ENCODE data around the gene FSTL5.

The FSTL5 gene

GRCh38 chr4:161577579-161578301 lies 586.1 kb downstream of the FSTL5 start:
- DNase-seq (ENCODE audit: low read depth) = no peak

- no peak for DNase-seq (ENCODE audit: low read depth)
Measured at GRCh38 chr4:161573836-161574235, 590.0 kb downstream of the FSTL5 start.

DNA sequence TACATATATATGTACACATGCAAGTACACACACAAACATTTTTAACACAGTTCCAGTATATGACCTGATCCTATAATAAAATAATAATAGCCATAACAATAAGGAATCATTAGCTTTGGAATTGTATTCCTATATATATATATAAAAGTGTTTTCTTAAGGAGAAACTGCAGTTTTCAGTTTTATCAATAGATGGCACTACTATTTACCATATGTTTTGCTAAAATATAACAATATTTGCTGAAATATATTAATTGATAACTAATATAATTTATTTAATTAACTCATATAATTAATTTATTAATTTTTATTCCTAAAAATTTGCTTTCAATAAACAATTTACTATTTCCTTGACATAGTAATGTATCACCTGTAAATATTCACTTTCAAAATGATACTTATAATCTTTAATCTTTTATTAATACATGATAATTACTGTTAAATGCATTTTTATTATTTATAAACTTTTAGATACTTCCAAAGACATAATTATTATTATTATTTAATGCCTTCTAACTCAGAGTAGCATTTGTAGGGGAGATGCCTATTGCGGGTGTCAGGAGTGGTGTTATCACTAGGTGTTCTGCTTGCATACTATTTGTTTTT lies 599.5 kb downstream of the FSTL5 start:
- DNase-seq (ENCODE audit: low read depth) = no peak

GRCh38 chr4:161555689-161556660 lies 607.8 kb downstream of the FSTL5 start:
- DNase-seq (ENCODE audit: low read depth) = no peak

GRCh38 chr4:161554372-161554990 lies 609.3 kb downstream of the FSTL5 start:
- no peak for DNase-seq (ENCODE audit: low read depth)

DNA sequence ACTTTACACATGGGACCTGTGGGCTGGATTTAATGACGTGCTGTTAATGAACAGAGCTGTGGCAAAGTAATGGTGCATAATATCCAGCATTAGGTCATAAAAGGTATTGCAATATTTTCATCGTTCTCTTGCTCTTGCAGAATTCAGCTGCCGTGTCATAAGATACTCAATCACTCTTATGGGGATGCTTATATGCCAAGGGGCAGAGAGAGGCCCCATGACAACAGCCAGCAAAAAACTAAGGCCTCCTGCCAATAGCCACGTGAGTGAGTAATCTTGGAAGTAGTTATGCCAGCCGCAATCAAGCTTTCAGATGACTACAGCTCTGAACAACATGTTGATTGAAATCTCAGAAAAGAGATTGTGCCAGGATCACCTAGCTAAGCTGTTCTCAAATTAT lies 616.9 kb downstream of the FSTL5 start:
- no peak for DNase-seq (ENCODE audit: low read depth)

- no peak for DNase-seq (ENCODE audit: low read depth)
Measured at GRCh38 chr4:161540265-161540664, 623.5 kb downstream of the FSTL5 start.

- no peak for DNase-seq (ENCODE audit: low read depth)
Measured at GRCh38 chr4:161538941-161539340, 624.9 kb downstream of the FSTL5 start.

DNA sequence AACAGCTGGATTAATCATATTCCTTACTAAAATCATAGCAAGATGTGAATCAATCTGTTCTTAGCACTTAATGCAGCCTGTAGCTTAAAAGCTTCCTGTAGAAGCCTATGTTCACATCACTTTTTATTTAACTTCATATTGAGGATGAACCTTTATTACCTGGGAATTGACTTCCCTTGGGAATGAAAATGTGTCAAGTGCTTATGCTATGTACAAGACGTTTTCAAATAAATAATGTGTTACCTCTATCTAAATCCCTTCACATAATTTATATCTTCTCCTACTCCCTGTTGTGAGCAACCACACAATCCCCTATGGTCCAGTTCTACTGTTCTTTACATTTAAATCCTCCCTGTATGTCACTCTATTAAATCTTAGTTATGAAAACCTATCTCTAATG lies 633.1 kb downstream of the FSTL5 start:
- no peak for DNase-seq (ENCODE audit: low read depth)

GRCh38 chr4:161525121-161525520 lies 638.7 kb downstream of the FSTL5 start:
- DNase-seq (ENCODE audit: low read depth) = no peak

DNA sequence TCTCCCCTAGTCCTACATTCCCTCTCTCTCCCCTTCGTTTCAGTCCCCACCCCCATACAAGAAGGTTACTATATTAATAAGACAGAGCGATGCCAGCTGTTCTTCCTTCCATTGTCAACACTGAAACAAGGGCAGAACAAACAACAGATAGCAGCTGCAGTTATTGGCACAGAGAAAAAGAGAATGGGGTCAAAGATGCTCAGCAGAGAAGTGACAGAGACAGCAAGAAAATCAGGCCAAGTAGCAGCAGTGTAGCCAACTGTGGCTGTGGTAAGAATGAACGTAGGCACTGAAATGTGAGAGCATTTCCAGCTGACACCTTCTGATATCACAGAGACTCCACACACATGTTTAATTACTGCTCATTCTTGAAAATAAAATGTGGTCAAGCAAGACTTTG lies 641.8 kb downstream of the FSTL5 start:
- no peak for DNase-seq (ENCODE audit: low read depth)

DNA sequence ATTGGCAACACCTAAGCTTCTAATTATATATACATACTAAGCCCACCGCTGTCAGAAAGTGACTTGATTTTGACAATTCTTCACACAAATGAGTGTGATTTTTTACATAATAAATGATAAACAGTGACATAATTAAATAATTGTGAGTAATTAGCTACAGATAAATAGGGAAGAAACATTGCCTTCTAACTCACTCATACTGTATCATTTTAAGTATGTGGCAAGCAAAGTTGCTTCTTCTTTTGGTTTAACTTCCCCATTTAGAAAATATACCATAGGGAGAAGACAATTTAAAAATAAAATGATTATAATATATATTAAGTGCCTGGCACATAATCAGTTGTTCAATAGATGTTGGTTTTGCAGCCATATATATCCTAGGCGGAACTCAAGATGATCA lies 644.2 kb downstream of the FSTL5 start:
- no peak for DNase-seq (ENCODE audit: low read depth)

GRCh38 chr4:161517941-161518340 lies 645.9 kb downstream of the FSTL5 start:
- DNase-seq (ENCODE audit: low read depth) = no peak

DNA sequence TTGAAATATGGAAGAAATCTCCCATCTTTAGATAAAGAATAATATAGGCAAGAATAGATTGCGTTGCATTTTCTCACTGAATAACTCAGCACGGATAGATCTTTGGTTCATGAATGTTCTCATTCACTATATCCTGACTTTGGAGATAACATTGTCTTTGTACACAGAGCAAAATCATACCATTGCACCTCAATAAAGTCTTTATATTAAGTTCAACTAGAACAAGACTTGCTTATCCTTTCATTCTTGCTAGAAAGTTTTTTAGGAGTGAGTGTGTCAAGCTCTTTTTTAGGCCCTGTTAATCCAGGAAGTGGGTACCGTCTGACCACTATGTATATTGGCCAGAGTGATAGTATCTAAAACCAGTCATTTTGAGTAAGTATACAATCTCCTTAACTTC lies 658.7 kb downstream of the FSTL5 start:
- DNase-seq (ENCODE audit: low read depth) = no peak

- DNase-seq (ENCODE audit: low read depth) = no peak
Measured at GRCh38 chr4:161498155-161498554, 665.6 kb downstream of the FSTL5 start.

DNA sequence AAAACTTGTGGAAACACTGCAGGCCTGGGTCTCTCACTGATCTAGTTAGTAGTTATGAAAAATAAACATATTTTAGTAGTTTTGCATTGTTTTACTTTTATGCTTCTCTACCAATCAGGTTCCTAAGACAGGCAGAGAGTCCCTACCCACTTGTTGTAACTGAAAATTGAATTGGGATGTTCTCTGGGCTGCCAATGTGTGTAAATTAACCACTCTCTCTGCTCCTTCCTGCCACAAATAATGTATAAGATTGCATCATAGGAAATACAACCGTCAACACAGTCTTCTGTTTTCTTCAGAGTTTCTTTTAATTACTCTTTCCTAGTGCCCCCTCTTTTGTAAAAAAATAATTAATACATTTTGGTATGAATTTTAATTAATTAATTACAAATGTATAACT lies 677.3 kb downstream of the FSTL5 start:
- DNase-seq (ENCODE audit: low read depth) = no peak

DNA sequence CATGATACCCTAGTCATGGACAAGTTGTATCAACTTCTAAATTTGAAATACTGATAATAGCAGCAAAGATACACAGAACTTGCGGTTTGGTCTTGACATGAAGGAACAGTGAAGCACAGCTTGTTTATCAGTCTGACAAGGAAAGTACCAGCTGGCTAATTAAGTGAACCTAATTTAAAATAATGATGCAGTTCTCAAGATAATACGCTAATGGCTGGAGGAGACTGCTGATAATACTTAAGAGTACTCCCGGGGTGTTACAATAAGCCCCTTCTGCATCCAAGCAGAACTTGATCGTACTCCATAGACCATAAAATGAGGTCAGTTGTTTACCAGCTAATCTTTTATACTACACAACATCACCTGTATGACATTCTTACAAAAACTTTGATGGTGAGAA lies 697.5 kb downstream of the FSTL5 start:
- DNase-seq (ENCODE audit: low read depth) = no peak

- DNase-seq (ENCODE audit: low read depth) = no peak
Measured at GRCh38 chr4:161463436-161463835, 700.4 kb downstream of the FSTL5 start.

- DNase-seq (ENCODE audit: low read depth) = no peak
Measured at GRCh38 chr4:161457906-161458305, 705.9 kb downstream of the FSTL5 start.

DNA sequence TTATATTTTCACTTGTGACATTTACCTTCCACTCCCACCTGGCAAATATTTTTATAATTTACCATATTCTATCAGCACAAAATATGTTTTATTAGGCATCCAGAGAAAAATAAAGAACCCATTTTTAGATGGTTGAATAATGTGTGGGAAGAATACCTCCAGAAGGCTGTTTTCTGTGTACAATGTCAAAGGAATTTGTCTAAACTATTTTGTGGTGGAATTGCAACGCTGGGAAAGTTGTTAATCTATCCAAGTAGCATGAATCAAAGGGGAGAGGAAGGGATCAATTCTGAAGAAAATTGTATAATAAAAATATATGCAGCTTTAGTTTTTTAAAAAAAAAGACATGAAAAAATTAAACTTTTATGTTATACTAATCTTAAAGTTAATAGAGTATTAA lies 706.5 kb downstream of the FSTL5 start:
- no peak for DNase-seq (ENCODE audit: low read depth)

DNA sequence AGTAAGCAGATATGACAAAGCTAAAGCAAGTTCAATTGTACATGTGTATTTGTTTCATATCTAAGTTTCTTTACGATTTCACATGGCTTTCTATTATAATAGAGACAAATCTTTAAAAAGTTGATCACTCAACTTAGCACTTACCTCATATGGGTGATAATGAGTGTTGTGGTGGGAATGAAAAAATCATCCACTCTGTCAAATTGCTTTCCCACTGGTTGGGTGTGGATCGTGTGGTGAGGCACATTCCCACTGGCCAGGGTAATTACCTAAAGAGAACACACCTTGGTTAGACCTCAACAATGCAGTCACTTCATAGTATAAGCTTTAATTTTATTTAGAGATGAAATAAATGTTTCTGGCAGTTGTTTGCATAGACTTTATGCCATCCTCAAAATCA lies 708.9 kb downstream of the FSTL5 start:
- DNase-seq (ENCODE audit: low read depth) = no peak

DNA sequence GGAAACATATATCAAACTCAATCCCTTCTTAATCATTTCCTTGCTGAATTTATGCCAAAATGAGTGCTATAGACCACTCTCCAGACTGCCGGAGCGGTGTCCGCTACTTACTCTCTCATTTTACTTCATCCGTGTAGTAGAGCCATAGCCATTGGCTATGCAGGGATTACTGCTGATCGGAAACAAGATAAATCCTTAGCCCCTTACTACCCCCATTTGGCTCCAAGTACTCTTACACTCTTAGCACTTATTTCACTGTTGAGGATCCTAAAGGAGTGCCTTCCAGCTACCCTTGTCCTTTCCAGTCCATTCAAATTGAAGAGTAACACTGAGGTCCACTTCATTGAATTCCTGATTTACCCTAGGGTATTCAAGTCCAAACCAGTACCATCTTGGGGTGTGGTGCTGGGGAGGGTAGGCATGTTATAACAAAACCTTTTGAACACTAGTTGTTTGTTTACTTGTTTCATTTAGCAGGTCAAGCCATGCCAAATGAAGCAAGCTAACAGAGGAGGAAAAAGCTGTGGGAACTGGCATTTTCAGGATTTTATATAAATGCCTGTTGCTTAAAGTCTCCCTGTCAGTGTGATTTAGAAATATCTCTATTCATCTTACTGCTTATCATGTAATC lies 715.1 kb downstream of the FSTL5 start:
- DNase-seq (ENCODE audit: low read depth) = no peak

All from stimulated activated CD8-positive, alpha-beta memory T cell treated with anti-CD3 and anti-CD28 coated beads, Interleukin-12 subunit alpha, Interleukin-12 subunit beta, amount 100 ng/mL, for 4 hours (primary cell).